Small intestine (tissue), 7 donors: ENCODE results near the gene GRAMD1B. TPM values are rescaled to one million over a fixed set of nuclear protein-coding genes. Genes with fewer than 3 reads are reported as not detected.

ENCODE experiments used
- DNase-seq, 2 donors: peaks; one replicate each; pipeline versions ENCODE4 v3.0.0 to v3.0.0-alpha.2; 2013
- FAIRE-seq: peaks from 2 replicates; lab custom pipeline; 2012; peaks lifted over from hg19 to GRCh38; lab: Jason Lieb, UNC
- H3K27ac ChIP-seq, 3 donors: one replicate each; pipeline ENCODE4 v1.5.1; 2013; ENCODE audit warnings: low read length in 2 of 3, mild to moderate bottlenecking in 2 of 3, control low read depth in 1 of 3, inconsistent platforms in 1 of 3, low read depth in 1 of 3, moderate library complexity in 1 of 3
- H3K27me3 ChIP-seq, 3 donors: one replicate each; pipeline ENCODE4 v1.6.1; 2013; ENCODE audit warnings: low read length in 3 of 3, inconsistent platforms in 1 of 3; ENCODE audit not compliant: control insufficient read depth in 3 of 3, insufficient read depth in 3 of 3
- H3K36me3 ChIP-seq, 3 donors: one replicate each; pipeline ENCODE4 v1.6.1; 2013; ENCODE audit warnings: low read length in 3 of 3, inconsistent platforms in 1 of 3, low read depth in 1 of 3, mild to moderate bottlenecking in 1 of 3, moderate library complexity in 1 of 3; ENCODE audit not compliant: control insufficient read depth in 3 of 3, insufficient read depth in 2 of 3
- H3K4me1 ChIP-seq, 3 donors: one replicate each; pipeline ENCODE4 v1.6.1; 2013; ENCODE audit warnings: low read length in 2 of 3, inconsistent platforms in 1 of 3, low read depth in 1 of 3, mild to moderate bottlenecking in 1 of 3, moderate library complexity in 1 of 3; ENCODE audit not compliant: control insufficient read depth in 3 of 3, insufficient read depth in 2 of 3
- H3K4me3 ChIP-seq, 3 donors: one replicate each; pipeline ENCODE4 v1.5.1; 2013; ENCODE audit warnings: low read length in 3 of 3, control low read depth in 1 of 3, inconsistent platforms in 1 of 3, low read depth in 1 of 3, mild to moderate bottlenecking in 1 of 3, moderate library complexity in 1 of 3
- H3K9me3 ChIP-seq, 2 donors: one replicate each; pipeline ENCODE4 v1.6.1; 2013; ENCODE audit warnings: low read depth in 1 of 2, low read length in 1 of 2; ENCODE audit not compliant: control insufficient read depth in 2 of 2, insufficient read depth in 1 of 2
- WGBS, 3 donors: extraction: QIAGEN DNeasy Blood & Tissue Kit; methylation state at CpG; one replicate each; pipeline ENCODE4 v1.1.7; 2013; 5-methylcytosine and 5-hydroxymethylcytosine counted together
- polyA plus RNA-seq, 4 donors: library from polyadenylated mRNA; stranded (reverse) in 3 of 4; unstranded in 1 of 4; fragments of 200-250 nt in 3 of 4; fragments of 120-200 nt in 1 of 4; gene quantifications; one replicate each; pipeline versions ENCODE4 v1.2.1 to v1.2.3, GENCODE V29; 2013
- donor health status: healthy with polysubstance abuse.
- donor health status: control.
- donor health status: control.
- donor health status: Bipolar disorder and iron deficiency.
- donor health status: healthy.

Gene GRAMD1B
- polyA plus RNA-seq, 4 donors: 37.8 to 75.6 (median 57.7) TPM

DNA sequence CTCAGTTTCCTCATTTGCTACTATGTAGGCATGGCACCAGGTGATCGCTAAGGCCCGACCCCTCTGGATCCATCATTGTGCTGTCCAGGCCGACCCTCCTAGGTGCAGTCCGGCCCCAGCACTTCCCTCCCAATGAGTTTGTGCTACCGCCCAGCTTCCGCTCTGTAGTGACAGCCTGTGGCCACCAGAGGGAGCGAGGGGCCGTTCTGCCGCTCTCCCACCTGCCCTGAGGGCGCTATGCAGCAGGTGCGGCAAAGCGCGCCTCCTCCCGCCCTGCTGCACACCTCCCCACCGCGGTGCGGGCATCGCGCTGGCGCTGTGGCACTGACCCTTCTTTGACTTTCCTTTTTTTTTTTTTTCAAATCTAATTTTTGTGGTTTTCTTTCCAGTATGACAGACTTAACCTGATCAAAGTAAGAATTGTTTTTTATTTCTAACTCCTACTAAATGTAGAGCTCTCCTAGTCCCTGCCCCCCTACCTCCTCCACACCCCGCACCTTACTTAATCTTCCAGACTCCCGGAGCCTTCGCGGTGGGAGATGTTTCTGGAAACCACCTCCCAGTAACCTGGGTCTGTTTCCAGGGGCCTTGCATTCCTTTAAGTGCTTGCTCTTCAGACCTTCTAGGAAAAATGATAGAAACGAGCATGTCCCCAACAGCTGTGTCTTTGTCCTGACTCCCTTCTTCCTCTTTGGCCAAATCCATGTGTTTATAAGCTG is 150.6 kb downstream of the GRAMD1B start:
- Histone ChIP-seq H3K27me3 (no peaks in the 10 kb centered on the region), H3K27ac (no peak overlapping the region), H3K4me1 (peaks cover 3 to 16% (median 3%) of the 10 kb centered on the region in 3 donors), H3K9me3 (no peaks in the 10 kb centered on the region), H3K36me3 (peaks cover 0 to 61% (median 0%) of the 10 kb centered on the region in 3 donors), H3K4me3 (no peak overlapping the region)
- FAIRE-seq: no peak
- WGBS, 3 donors: 6 to 13% (median 8%) methylated on average over 25 of the region's 25 CpGs
- peak; percentile 80 to 83 for DNase-seq

DNA sequence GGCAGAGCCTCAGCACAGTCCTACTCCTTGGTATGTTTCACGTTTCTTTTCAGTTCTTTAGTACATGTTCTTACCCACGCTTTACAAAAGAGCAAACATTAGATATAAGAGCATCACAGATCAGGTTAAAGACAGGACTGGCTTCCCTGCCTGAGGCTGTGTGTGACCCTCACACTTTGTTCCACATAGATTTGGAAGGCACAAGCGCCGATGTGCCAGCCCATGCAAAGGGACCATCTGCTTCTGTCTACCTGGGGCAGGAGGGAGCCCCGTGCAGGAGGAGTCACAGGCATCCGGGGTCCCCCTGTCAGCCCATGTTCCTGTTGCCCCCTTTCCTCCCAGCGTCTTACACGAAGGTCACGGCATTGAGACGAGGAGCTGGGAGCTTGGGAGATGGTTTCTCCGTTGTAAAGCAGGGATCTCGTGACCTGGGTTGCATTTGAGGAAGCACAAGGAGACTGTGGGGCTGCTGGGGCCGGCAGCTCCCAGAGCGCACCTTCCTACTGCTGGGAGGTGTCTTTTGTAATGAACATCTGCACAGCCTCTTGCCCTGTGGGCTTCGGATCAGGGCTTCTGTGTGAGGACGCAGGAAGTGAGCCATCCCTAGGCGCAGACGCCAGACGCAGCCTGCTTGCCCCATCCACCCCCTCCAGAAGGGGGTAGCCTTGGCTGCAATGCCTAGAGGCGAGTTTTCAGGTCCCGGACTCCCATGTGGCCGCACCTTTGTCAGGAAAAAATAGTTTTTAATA is 151.8 kb downstream of the GRAMD1B start:
- WGBS, 3 donors: 88 to 90% (median 90%) methylated on average over 22 of the region's 22 CpGs
- Histone ChIP-seq H3K4me3 (no peak overlapping the region), H3K4me1 (peaks cover 8 to 27% (median 8%) of the 10 kb centered on the region in 3 donors), H3K27me3 (no peaks in the 10 kb centered on the region), H3K36me3 (peaks cover 0 to 69% (median 0%) of the 10 kb centered on the region in 3 donors), H3K9me3 (no peaks in the 10 kb centered on the region), H3K27ac (no peak overlapping the region)
- FAIRE-seq (no peak), DNase-seq (no peak)

DNA sequence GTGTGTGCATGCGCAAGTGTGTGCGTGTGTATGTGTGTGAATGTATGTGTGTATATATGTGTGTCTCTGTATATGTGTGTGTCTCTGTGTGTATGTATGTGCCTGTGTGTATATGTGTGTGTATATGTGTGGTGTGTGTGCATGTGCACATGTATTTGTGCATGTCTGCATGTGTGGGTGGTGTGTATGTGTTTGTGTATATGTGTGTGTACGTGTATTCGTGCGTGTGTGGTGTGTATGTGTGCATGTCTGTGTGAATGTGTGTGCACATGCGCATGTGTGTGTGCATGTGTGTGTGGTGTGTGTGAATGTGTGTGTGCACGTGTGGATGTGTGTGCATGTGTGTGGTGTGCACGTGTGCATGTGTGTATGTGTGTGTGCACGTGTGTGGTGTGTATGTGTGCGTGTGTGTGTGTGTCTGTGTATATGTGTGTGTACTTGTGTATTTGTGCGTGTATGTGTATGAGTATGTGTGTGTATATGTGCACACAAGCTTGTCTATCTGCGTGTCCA is 153.0 kb downstream of the GRAMD1B start:
- Histone ChIP-seq H3K27me3 (no peaks in the 10 kb centered on the region), H3K9me3 (no peaks in the 10 kb centered on the region), H3K4me1 (peaks cover 8 to 39% (median 8%) of the 10 kb centered on the region in 3 donors), H3K36me3 (peaks cover 0 to 62% (median 0%) of the 10 kb centered on the region in 3 donors), H3K27ac (no peak overlapping the region), H3K4me3 (no peak overlapping the region)
- FAIRE-seq (no peak), DNase-seq (no peak)
- 91 to 95% (median 93%) methylated on average over 12 of the region's 12 CpGs for WGBS, 3 donors

DNA sequence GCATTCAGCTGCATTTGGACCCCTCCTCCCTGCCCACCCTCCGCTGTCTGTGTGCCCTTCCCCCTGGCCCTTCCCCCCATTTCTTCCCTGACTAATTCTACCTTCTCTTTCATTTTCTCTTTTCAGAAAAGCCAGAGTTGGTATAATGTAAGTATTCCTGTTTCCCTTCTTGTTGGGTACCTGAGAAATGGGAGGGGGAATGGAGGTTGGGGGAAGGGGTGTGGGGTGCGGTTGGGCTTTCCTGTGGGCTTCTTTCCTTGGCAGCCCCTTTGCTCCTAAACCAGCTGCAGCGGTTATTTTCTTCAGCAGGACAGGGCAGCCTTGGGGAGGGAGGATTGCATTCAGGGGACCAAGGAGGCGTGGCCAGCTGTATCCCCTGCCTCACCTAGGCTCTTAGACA is 154.1 kb downstream of the GRAMD1B start:
- 77 to 87% (median 86%) methylated on average over 4 of the region's 4 CpGs for WGBS, 3 donors
- H3K27ac ChIP-seq: no peak overlapping the region
- peaks cover 8 to 48% (median 9%) of the 10 kb centered on the region in 3 donors for H3K4me1 ChIP-seq
- no peak overlapping the region for H3K4me3 ChIP-seq
- no peaks in the 10 kb centered on the region for H3K9me3 ChIP-seq
- FAIRE-seq: no peak
- peaks cover 0 to 52% (median 0%) of the 10 kb centered on the region in 3 donors for H3K36me3 ChIP-seq
- H3K27me3 ChIP-seq: no peaks in the 10 kb centered on the region
- no peak for DNase-seq

DNA sequence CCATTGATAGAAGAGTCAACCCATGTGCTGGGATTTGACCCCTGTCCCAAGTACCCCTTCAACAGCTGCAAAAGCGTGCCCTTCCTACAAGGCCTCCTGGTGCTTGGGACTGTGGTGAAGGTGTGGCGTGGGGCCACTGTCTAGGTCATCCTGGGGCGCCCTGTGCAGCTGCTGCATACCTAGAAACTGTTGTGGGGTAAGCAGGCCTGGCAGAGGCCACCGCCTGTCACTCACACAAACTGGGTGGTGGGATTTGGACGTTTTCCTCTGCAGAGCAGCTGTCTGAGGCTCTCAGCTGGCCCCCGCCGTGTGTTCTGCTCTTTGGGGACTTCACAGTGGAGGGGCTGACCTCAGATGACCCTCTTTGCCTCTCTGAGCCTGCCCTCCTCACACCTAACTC is 154.7 kb downstream of the GRAMD1B start:
- WGBS, 3 donors: 62 to 75% (median 64%) methylated on average over 7 of the region's 7 CpGs
- no peaks in the 10 kb centered on the region for H3K27me3 ChIP-seq
- peaks cover 8 to 52% (median 9%) of the 10 kb centered on the region in 3 donors for H3K4me1 ChIP-seq
- peak overlapping the region in 1 of 3 donors; percentile 49 for H3K27ac ChIP-seq
- FAIRE-seq (no peak), DNase-seq (no peak)
- peaks cover 0 to 52% (median 0%) of the 10 kb centered on the region in 3 donors for H3K36me3 ChIP-seq
- H3K4me3 ChIP-seq: no peak overlapping the region
- no peaks in the 10 kb centered on the region for H3K9me3 ChIP-seq

DNA sequence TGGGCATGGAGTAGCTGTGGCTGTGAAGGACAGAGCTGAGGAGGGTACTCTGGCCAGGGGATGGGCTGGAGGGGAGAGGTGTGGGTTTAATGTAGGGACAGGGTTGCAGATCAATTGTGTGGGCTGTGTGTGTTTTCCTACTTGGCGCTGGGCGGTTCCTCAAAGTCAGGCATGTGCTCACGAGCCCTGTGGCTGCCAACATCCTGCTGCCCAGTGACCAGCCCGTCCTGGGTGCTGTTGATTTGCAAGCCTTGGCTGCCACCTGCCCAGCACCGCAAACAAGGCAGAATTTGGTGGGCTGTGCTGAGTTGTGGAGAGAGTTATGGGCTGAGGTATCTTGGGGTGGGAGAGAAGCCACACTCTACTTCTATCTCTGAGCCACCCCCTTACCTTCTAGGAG is 155.1 kb downstream of the GRAMD1B start:
- no peaks in the 10 kb centered on the region for H3K9me3 ChIP-seq
- H3K4me1 ChIP-seq: peaks cover 8 to 57% (median 9%) of the 10 kb centered on the region in 3 donors
- no peak overlapping the region for H3K4me3 ChIP-seq
- DNase-seq (peak in 1 of 2 donors; percentile 49), FAIRE-seq (no peak)
- H3K36me3 ChIP-seq: peaks cover 0 to 52% (median 0%) of the 10 kb centered on the region in 3 donors
- 14 to 63% (median 37%) methylated on average over 5 of the region's 5 CpGs for WGBS, 3 donors
- H3K27me3 ChIP-seq: no peaks in the 10 kb centered on the region
- H3K27ac ChIP-seq: peak overlapping the region in 2 of 3 donors; percentile 37 to 49

DNA sequence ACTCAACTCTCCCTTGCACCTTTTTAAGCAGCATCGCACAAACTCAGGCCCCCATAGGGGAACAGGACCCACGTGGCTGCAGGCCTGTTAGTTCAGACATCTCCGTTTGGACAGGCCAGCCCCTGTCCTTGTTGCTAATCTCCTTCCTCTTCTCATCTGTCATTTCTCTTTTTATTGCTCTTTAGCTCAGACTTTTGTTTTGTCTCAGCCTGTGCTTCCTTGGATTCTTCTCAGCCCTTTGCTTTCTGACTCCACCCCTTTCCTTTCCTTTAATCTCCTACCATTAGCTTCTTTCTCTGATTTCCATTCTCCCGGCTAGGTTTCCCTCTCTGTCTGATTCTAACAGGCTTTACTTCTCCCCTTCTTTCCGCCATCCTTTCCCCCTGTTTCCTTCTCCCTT is 155.6 kb downstream of the GRAMD1B start:
- DNase-seq: no peak
- 44 to 59% (median 48%) methylated on average over 5 of the region's 5 CpGs for WGBS, 3 donors
- peak overlapping the region in 2 of 3 donors; percentile 37 to 96 for H3K27ac ChIP-seq
- H3K4me3 ChIP-seq: no peak overlapping the region
- no peak for FAIRE-seq
- no peaks in the 10 kb centered on the region for H3K27me3 ChIP-seq
- H3K36me3 ChIP-seq: peaks cover 0 to 57% (median 0%) of the 10 kb centered on the region in 3 donors
- no peaks in the 10 kb centered on the region for H3K9me3 ChIP-seq
- peaks cover 8 to 62% (median 9%) of the 10 kb centered on the region in 3 donors for H3K4me1 ChIP-seq

DNA sequence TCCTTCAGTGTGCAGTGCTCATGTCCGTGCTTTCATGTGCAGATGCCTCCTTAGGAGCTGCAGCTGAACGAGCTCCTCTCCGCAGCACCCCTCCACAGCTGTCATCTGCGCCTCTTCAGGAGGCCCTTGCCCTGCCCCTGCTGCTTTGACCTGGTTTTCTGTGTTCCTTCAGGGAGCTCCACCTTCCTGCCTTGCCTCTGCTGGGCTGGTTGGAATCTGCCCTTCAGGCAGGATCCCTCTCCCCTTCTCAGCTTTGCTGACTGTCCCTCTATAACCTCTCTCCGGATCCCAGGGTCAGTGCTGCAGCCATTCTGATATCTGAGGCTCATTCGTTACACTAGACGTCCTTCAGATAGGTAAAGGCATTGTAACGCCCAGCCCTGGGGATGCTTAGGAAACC is 156.5 kb downstream of the GRAMD1B start:
- WGBS, 3 donors: 35 to 71% (median 50%) methylated on average over 8 of the region's 8 CpGs
- H3K27me3 ChIP-seq: no peaks in the 10 kb centered on the region
- H3K36me3 ChIP-seq: peaks cover 0 to 61% (median 0%) of the 10 kb centered on the region in 3 donors
- no peak for FAIRE-seq
- no peak overlapping the region for H3K4me3 ChIP-seq
- H3K4me1 ChIP-seq: peaks cover 8 to 63% (median 9%) of the 10 kb centered on the region in 3 donors
- peak overlapping the region; percentile 59 to 96 (median 93) for H3K27ac ChIP-seq
- peak in 1 of 2 donors; percentile 62 for DNase-seq
- H3K9me3 ChIP-seq: no peaks in the 10 kb centered on the region
